Right kidney (tissue), 9 donors: ENCODE results near the gene EML2.
"Not testable (repeated sequence)": the region's sequence is repeated elsewhere in the genome, so short reads cannot be mapped to it uniquely, and the experiment has no call there.

Experiments
- DNase-seq: peaks from one replicate; pipeline ENCODE4 v3.0.0-alpha.2; 2016
- long read RNA-seq, 8 donors: transcript quantifications; one replicate each; lab custom pipeline, GENCODE V29; 2026

EML2 gene
- long read RNA-seq, donor 1, partial matches to known transcripts = 0 of 6 reads
- long read RNA-seq, donor 1, other reads (novel, unspliced or antisense) = 0 of 6 reads
- long read RNA-seq, donor 2, partial matches to known transcripts = 0 of 2 reads
- long read RNA-seq, donor 2, other reads (novel, unspliced or antisense) = 0 of 2 reads
- long read RNA-seq, donor 3, partial matches to known transcripts = 0 of 3 reads
- long read RNA-seq, donor 3, other reads (novel, unspliced or antisense) = 0 of 3 reads
- long read RNA-seq, donor 4, partial matches to known transcripts = 0 of 6 reads
- long read RNA-seq, donor 4, other reads (novel, unspliced or antisense) = 0 of 6 reads
- long read RNA-seq, donor 5, partial matches to known transcripts = 0 of 4 reads
- long read RNA-seq, donor 5, other reads (novel, unspliced or antisense) = 0 of 4 reads
- long read RNA-seq, donor 6, partial matches to known transcripts = 0 of 4 reads
- long read RNA-seq, donor 6, other reads (novel, unspliced or antisense) = 0 of 4 reads
- long read RNA-seq, donor 7, transcript EML2-227 (4 exons, 705 nt) = major isoform, 5 of 5 reads
- long read RNA-seq, donor 7, partial matches to known transcripts = 0 of 5 reads
- long read RNA-seq, donor 7, other reads (novel, unspliced or antisense) = 0 of 5 reads
- long read RNA-seq, donor 8, partial matches to known transcripts = 0 of 5 reads
- long read RNA-seq, donor 8, other reads (novel, unspliced or antisense) = 0 of 5 reads

- DNase-seq = peak; percentile 68
Observed at GRCh38 chr19:45638930-45639729, at the start of gene EML2. TSS of gene EML2 (minus strand) at chr19:45639397. CDS start at chr19:45639376, 21 bp downstream.

GRCh38 chr19:45687599-45687998 lies 48.4 kb upstream of the EML2 start:
- no peak for DNase-seq

GRCh38 chr19:45685045-45685444 lies 45.8 kb upstream of the EML2 start:
- DNase-seq = not testable (repeated sequence)

- no peak for DNase-seq
Observed at GRCh38 chr19:45682908-45683307, 43.7 kb upstream of the EML2 start.

- no peak for DNase-seq
Observed at GRCh38 chr19:45682117-45682516, 42.9 kb upstream of the EML2 start.

GRCh38 chr19:45681391-45682015 lies 42.3 kb upstream of the EML2 start:
- peak; percentile 91 for DNase-seq

- peak; percentile 55 for DNase-seq
Observed at GRCh38 chr19:45677351-45678230, 38.4 kb upstream of the EML2 start.

- peak; percentile 42 for DNase-seq
Observed at GRCh38 chr19:45676851-45677263, 37.7 kb upstream of the EML2 start.

GRCh38 chr19:45674946-45675345 lies 35.7 kb upstream of the EML2 start:
- no peak for DNase-seq

GRCh38 chr19:45670670-45671453 lies 31.7 kb upstream of the EML2 start:
- peak; percentile 57 for DNase-seq

- DNase-seq = peak; percentile 35
Observed at GRCh38 chr19:45668342-45668871, 29.2 kb upstream of the EML2 start.

- no peak for DNase-seq
Observed at GRCh38 chr19:45667620-45668341, 28.6 kb upstream of the EML2 start, which contains the start of gene GIPR. TSS of gene GIPR (plus strand) at chr19:45668221. CDS start at chr19:45669521, 1,300 bp downstream.

GRCh38 chr19:45664575-45664974 lies 25.4 kb upstream of the EML2 start:
- no peak for DNase-seq

GRCh38 chr19:45663800-45664199 lies 24.6 kb upstream of the EML2 start:
- DNase-seq = no peak

GRCh38 chr19:45660636-45661035 lies 21.4 kb upstream of the EML2 start:
- no peak for DNase-seq

- DNase-seq = no peak
Observed at GRCh38 chr19:45659096-45659729, 20.0 kb upstream of the EML2 start.

GRCh38 chr19:45657520-45658167 lies 18.4 kb upstream of the EML2 start:
- DNase-seq = no peak

GRCh38 chr19:45655073-45655472 lies 15.9 kb upstream of the EML2 start:
- DNase-seq = no peak
